PC-3 (cell line): ENCODE data around the gene AP3B1. TPM values are rescaled to one million over a fixed set of nuclear protein-coding genes. Genes with fewer than 3 reads are reported as not detected.

ENCODE experiments used
- ATAC-seq: fragments of 200-7000 bp; cut with Tn5 transposase; 2 replicates; pipeline ENCODE4 v1.9.1; 2020; ENCODE audit warnings: mild to moderate bottlenecking, moderate library complexity
- BruUV-seq: library from RNA; stranded (reverse); fragments of 400-500 nt; replicated peaks from 2 replicates; lab custom pipeline; 2021; lab: Mats Ljungman, UMichigan
- CTCF ChIA-PET: fragments of 300-600 bp; sonication (Branson Sonifier 250); formaldehyde crosslinking; loops from one replicate; lab custom pipeline; 2022; ENCODE audit warnings: antibody characterized with exemption; lab: Charles Lee
- POLR2A ChIA-PET: fragments of 300-600 bp; sonication (Branson Sonifier 250); formaldehyde crosslinking; loops from one replicate; lab custom pipeline; 2022; ENCODE audit warnings: antibody characterized with exemption; ENCODE audit not compliant: unreplicated experiment; lab: Charles Lee
- DNase-seq: peaks from one replicate; pipeline ENCODE4 v3.0.0-alpha.2; 2015
- H2AFZ ChIP-seq: fragments of 300-600 bp; sonication (generic); 2 replicates; pipeline ENCODE4 v1.6.0; 2016; ENCODE audit warnings: antibody characterized with exemption, low read length
- H3F3A ChIP-seq: fragments of 300-600 bp; sonication (generic); one replicate; pipeline ENCODE4 v1.6.0; 2017; ENCODE audit warnings: antibody characterized with exemption, low read length, control low read depth, mild to moderate bottlenecking; ENCODE audit not compliant: unreplicated experiment
- H3K27ac ChIP-seq: fragments of 300-600 bp; sonication (generic); 2 replicates; pipeline ENCODE4 v1.5.1; 2016; ENCODE audit warnings: mild to moderate bottlenecking, low read length
- H3K27me3 ChIP-seq: fragments of 300-600 bp; sonication (generic); 2 replicates; pipeline ENCODE4 v1.6.1; 2016; ENCODE audit warnings: low read length, mixed read lengths
- H3K36me3 ChIP-seq: fragments of 300-600 bp; sonication (generic); 2 replicates; pipeline ENCODE4 v1.6.1; 2016; ENCODE audit warnings: low read depth, mixed run types, low read length, mixed read lengths
- H3K4me1 ChIP-seq: fragments of 300-600 bp; sonication (generic); 2 replicates; pipeline ENCODE4 v1.5.1; 2016; ENCODE audit warnings: low read length; ENCODE audit not compliant: insufficient read depth
- H3K4me2 ChIP-seq: fragments of 300-600 bp; sonication (generic); 2 replicates; pipeline ENCODE4 v1.6.0; 2016; ENCODE audit warnings: low read length
- H3K4me3 ChIP-seq: fragments of 300-600 bp; sonication (generic); 2 replicates; pipeline ENCODE4 v1.5.1; 2016; ENCODE audit warnings: mild to moderate bottlenecking, low read length, mixed read lengths
- H3K79me2 ChIP-seq: fragments of 300-600 bp; sonication (generic); 2 replicates; pipeline ENCODE4 v1.6.1; 2017; ENCODE audit warnings: low read length, mixed read lengths
- H3K9ac ChIP-seq: fragments of 300-600 bp; sonication (generic); 2 replicates; pipeline ENCODE4 v1.6.0; 2016; ENCODE audit warnings: mild to moderate bottlenecking, low read length
- H3K9me2 ChIP-seq: fragments of 300-600 bp; sonication (generic); replicated peaks from 2 replicates; pipeline ENCODE4 v1.6.1; 2016; ENCODE audit warnings: mixed run types, low read length, mixed read lengths
- H3K9me3 ChIP-seq: fragments of 300-600 bp; sonication (generic); 2 replicates; pipeline ENCODE4 v1.6.1; 2016; ENCODE audit warnings: low read length, mixed read lengths
- H4K20me1 ChIP-seq: fragments of 300-600 bp; sonication (generic); 2 replicates; pipeline ENCODE4 v1.6.1; 2016; ENCODE audit warnings: low read length, mixed read lengths
- CTCF ChIP-seq: fragments of 300-600 bp; sonication (generic); conservative IDR thresholded peaks from 2 replicates; pipeline ENCODE4 v1.5.1; 2017; ENCODE audit warnings: antibody characterized with exemption, low read depth, mild to moderate bottlenecking, low read length
- EZH2 ChIP-seq: fragments of 300-600 bp; sonication (generic); IDR thresholded peaks from one replicate; pipeline ENCODE4 v1.6.1; 2017; ENCODE audit warnings: antibody characterized with exemption, mild to moderate bottlenecking, low read length; ENCODE audit not compliant: unreplicated experiment
- EZH2phosphoT487 ChIP-seq: fragments of 300-600 bp; sonication (generic); IDR thresholded peaks from 2 replicates; pipeline ENCODE4 v1.6.1; 2018; ENCODE audit warnings: mild to moderate bottlenecking, antibody characterized with exemption, low read length, borderline replicate concordance
- intact Hi-C: fragments of 100-400 bp; cut with micrococcal nuclease; formaldehyde crosslinking; loops from 2 replicates; pipeline ENCODE4 v1.9.0; 2023
- total RNA-seq: library from RNA; depleted of rRNA; stranded (reverse); fragments of >200 nt; gene quantifications from 2 replicates; pipeline ENCODE4 v1.2.3, GENCODE V29; 2014

The AP3B1 gene
- total RNA-seq, 1 experiment from 2014 or later, result 25.7 TPM

GRCh38 chr5:78289911-78290310, 4.6 kb downstream of the AP3B1 start:
- Histone ChIP-seq H3K36me3 (no peaks in the 10 kb centered on the region), H2AFZ (no peak overlapping the region), H3K27me3 (no peaks in the 10 kb centered on the region), H3K9me2 (no peaks in the 10 kb centered on the region), H3K79me2 (peaks cover 91% of the 10 kb centered on the region), H3K4me1 (peaks cover 15% of the 10 kb centered on the region), H3K4me3 (no peak overlapping the region), H4K20me1 (no peaks in the 10 kb centered on the region; the same call in 1 of the 2 replicates), H3F3A (no peaks in the 10 kb centered on the region), H3K27ac (no peak overlapping the region), H3K9me3 (no peaks in the 10 kb centered on the region), H3K9ac (no peak overlapping the region), H3K4me2 (no peak overlapping the region)
- DNase-seq, result no peak
- CTCF ChIA-PET, result no interaction called here
- TF ChIP-seq CTCF, result no peak
- TF ChIP-seq EZH2phosphoT487, result no peak
- no peak for TF ChIP-seq EZH2
- ATAC-seq, result no peak
- POLR2A ChIA-PET, result no interaction called here
- intact Hi-C loops, result no loop called here
- no TSS peak for BruUV-seq

- Histone ChIP-seq H3K27ac (no peak overlapping the region), H4K20me1 (no peaks in the 10 kb centered on the region; the same call in 1 of the 2 replicates), H3K9ac (no peak overlapping the region), H2AFZ (no peak overlapping the region), H3K4me3 (no peak overlapping the region), H3K36me3 (no peaks in the 10 kb centered on the region), H3K79me2 (peaks cover 91% of the 10 kb centered on the region), H3K9me3 (no peaks in the 10 kb centered on the region), H3K4me2 (0 out of 2 replicates have a peak overlapping the region, but pooled peaks have one; percentile 32), H3K27me3 (no peaks in the 10 kb centered on the region), H3K4me1 (peaks cover 12% of the 10 kb centered on the region), H3F3A (no peaks in the 10 kb centered on the region), H3K9me2 (no peaks in the 10 kb centered on the region)
- ChIA-PET POLR2A (no interaction called here), CTCF (no interaction called here)
- ATAC-seq (no peak), DNase-seq (no peak)
- intact Hi-C loops, result no loop called here
- TF ChIP-seq CTCF (no peak), EZH2 (no peak), EZH2phosphoT487 (no peak)
- BruUV-seq, result no TSS peak
These were observed 6.3 kb downstream of the AP3B1 start for GRCh38 chr5:78288246-78288645.

GRCh38 chr5:78287833-78288232, 6.7 kb downstream of the AP3B1 start:
- Histone ChIP-seq H3K36me3 (no peaks in the 10 kb centered on the region), H3K4me1 (peaks cover 10% of the 10 kb centered on the region), H3F3A (no peaks in the 10 kb centered on the region), H3K9me2 (no peaks in the 10 kb centered on the region), H3K27me3 (no peaks in the 10 kb centered on the region), H3K4me3 (no peak overlapping the region), H3K27ac (no peak overlapping the region), H3K9me3 (no peaks in the 10 kb centered on the region), H3K79me2 (peaks cover 91% of the 10 kb centered on the region), H2AFZ (no peak overlapping the region), H3K9ac (no peak overlapping the region), H3K4me2 (0 out of 2 replicates have a peak overlapping the region, but pooled peaks have one; percentile 32), H4K20me1 (no peaks in the 10 kb centered on the region; the same call in 1 of the 2 replicates)
- DNase-seq, result peak; percentile 50
- no TSS peak for BruUV-seq
- intact Hi-C loops, result no loop called here
- ChIA-PET POLR2A (no interaction called here), CTCF (no interaction called here)
- peak; percentile 59 for ATAC-seq
- no peak for TF ChIP-seq EZH2
- TF ChIP-seq EZH2phosphoT487, result no peak
- TF ChIP-seq CTCF, result no peak
